Stimulated activated CD4-positive, alpha-beta T cell treated with anti-CD3 and anti-CD28 coated beads, Interleukin-15, amount 100 ng/mL, for 48 hours (primary cell): ENCODE measurements around the gene KCNJ11.
"Not testable (repeated sequence)": the region's sequence is repeated elsewhere in the genome, so short reads cannot be mapped to it uniquely, and the experiment has no call there.

Source experiments
- DNase-seq, 2 donors: peaks; one replicate each; pipeline ENCODE4 v3.0.0-alpha.2; 2020; ENCODE audit warnings: low read depth in 2 of 2

Gene KCNJ11

GRCh38 chr11:17388609-17389210 is at the start of gene KCNJ11:
TSS of gene KCNJ11 (minus strand) at chr11:17388659. CDS start at chr11:17388091, 568 bp downstream.
- DNase-seq = no peak

GRCh38 chr11:17437366-17437765 is 48.9 kb upstream of the KCNJ11 start:
- no peak for DNase-seq

- DNase-seq = no peak
Observed at GRCh38 chr11:17434108-17434507, 45.6 kb upstream of the KCNJ11 start.

- DNase-seq = no peak
Observed at GRCh38 chr11:17432002-17432401, 43.5 kb upstream of the KCNJ11 start.

GRCh38 chr11:17431139-17431538 is 42.7 kb upstream of the KCNJ11 start:
- DNase-seq = no peak

GRCh38 chr11:17430616-17431015 is 42.2 kb upstream of the KCNJ11 start:
- DNase-seq = no peak

- no peak for DNase-seq
Observed at GRCh38 chr11:17428925-17429324, 40.5 kb upstream of the KCNJ11 start.

GRCh38 chr11:17428261-17428660 is 39.8 kb upstream of the KCNJ11 start:
- no peak for DNase-seq

- not testable (repeated sequence) for DNase-seq
Observed at GRCh38 chr11:17426233-17426632, 37.8 kb upstream of the KCNJ11 start.

GRCh38 chr11:17423533-17424310 is 35.3 kb upstream of the KCNJ11 start:
- DNase-seq = no peak

- no peak for DNase-seq
Observed at GRCh38 chr11:17421781-17422180, 33.3 kb upstream of the KCNJ11 start.

- DNase-seq = no peak
Observed at GRCh38 chr11:17418444-17419081, 30.1 kb upstream of the KCNJ11 start.

GRCh38 chr11:17416492-17416891 is 28.0 kb upstream of the KCNJ11 start:
- DNase-seq = no peak

- DNase-seq = no peak
Observed at GRCh38 chr11:17415523-17416104, 27.2 kb upstream of the KCNJ11 start.

GRCh38 chr11:17414992-17415391 is 26.5 kb upstream of the KCNJ11 start:
- DNase-seq = no peak

- DNase-seq = no peak
Observed at GRCh38 chr11:17414317-17414737, 25.9 kb upstream of the KCNJ11 start.

- no peak for DNase-seq
Observed at GRCh38 chr11:17413414-17414316, 25.2 kb upstream of the KCNJ11 start.

GRCh38 chr11:17412488-17413180 is 24.2 kb upstream of the KCNJ11 start:
- DNase-seq = no peak

GRCh38 chr11:17411418-17411817 is 23.0 kb upstream of the KCNJ11 start:
- DNase-seq = no peak

GRCh38 chr11:17410606-17411379 is 22.3 kb upstream of the KCNJ11 start:
- DNase-seq = no peak
